SW 1271 (cell line): ENCODE measurements around the gene ST7.

ENCODE experiments used
- DNase-seq, 2 experiments: peaks; one replicate each; lab custom pipeline; 2025; lab: John Stamatoyannopoulos, UW

ST7 gene

DNA sequence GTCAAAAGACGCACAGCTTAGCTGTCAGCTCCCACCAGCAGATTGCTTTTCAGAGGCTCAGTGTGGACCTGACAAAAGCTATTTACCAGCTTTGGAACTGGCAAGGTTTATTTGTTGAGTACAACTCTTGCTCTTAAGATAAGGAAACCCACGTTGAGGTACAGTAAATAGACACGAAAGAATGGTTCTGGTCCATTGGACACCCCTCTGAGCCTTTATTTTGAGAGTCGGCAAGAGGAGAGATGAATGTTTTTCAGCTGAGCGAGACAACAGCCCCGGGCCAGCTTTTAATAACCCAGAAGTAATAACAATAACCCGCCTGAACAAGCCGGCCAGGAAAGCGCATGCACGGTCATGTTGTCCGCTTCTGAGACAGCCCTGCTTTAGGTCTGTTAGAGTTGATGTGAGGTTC lies 320.5 kb downstream of the ST7 start:
- no peak for DNase-seq

DNA sequence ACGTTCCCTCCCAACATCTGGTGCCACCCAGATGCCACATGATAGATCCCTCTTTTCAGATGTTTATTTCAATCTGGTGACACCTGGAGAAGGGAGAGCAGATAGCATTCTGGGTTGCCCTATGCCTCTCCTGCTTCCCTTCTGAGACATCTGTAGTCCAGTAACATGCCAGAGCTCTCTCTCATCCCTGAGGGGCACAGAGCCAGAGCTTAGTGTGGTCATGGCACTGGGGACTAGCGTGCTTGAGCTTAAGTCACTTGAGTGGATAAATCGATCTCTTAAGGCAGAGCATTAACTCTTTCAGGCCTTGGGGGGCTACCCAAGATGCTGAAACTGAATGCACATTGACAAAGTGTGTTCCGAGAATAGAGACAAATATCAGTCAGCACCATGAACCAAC lies 321.6 kb downstream of the ST7 start:
- DNase-seq: no peak

DNA sequence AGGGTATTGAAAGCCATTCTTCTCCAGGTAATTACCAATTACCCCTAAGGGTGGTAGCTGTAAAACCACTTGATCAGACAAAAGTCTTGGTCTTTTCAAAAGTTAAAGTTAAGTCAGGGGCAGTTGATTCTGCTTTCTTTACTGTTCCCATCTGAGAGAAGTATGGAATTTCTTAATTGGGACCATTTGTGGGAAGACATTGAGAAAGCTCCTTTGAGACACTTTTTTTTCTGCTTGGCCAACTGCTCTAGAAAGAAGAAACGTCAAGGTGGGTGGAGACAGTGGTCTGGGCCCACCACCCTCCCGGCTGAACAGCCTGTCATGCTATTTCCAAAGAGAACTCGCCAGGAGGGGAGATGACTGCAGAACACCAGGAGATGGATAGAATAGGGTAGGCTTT lies 324.3 kb downstream of the ST7 start:
- DNase-seq: no peak

DNA sequence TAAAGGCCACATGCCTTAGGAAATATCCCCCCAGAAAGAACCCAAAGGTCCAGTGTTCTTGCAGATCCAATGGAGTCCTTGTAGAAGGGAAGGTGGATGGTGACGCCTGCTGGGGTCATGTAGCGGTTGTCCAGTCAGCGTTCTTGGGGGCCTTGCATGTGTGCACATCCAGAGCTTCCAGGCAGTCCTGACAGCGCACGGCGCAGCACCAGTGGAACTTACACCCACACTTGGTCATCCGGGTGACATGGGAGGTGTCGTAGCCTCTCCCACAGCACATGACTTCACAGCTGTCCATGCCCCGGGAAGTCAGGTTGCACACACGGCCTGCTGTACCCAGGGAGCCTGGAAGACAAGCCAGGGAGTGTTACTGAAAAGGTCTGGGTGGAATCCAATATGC lies 324.7 kb downstream of the ST7 start:
- DNase-seq: no peak

DNA sequence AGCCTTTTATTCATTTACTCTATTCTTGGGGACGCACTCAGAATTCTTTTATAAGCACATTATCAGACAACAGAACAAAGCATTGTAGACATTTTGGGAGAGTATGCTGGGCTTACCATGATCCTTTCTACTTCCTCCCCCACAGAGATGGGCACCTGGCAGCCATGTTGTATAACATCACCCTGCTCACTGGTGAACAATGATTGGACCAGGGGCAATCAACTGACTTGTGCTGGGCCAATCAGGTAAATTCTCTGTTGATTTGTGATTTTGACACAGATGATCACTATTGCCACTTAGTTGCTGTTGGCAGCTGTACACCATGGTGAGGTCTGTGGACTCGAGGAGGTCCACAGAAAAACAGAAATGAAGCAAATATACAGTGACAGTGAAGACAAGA lies 325.9 kb downstream of the ST7 start:
- no peak for DNase-seq
